Esophagus muscularis mucosa (tissue), 4 donors: ENCODE measurements around the gene PIP5KL1. TPM values are rescaled to one million over a fixed set of nuclear protein-coding genes. Genes with fewer than 3 reads are reported as not detected.

ENCODE experiments used
- DNase-seq: peaks from one replicate; pipeline ENCODE4 v3.0.0-alpha.2; 2017; ENCODE audit errors: extremely low spot score
- H3K27ac ChIP-seq, 4 donors: fragments of 200-600 bp; sonication (generic); replicated peaks in 1 of 4; 1 replicate in 3 of 4; 2 replicates in 1 of 4; pipeline ENCODE4 v1.5.1; 2016 to 2019; ENCODE audit warnings: mild to moderate bottlenecking in 1 of 4
- H3K27me3 ChIP-seq, 4 donors: fragments of 200-600 bp; sonication (generic); one replicate each; pipeline versions ENCODE4 v1.5.1 to v1.6.0; 2016 to 2019
- H3K36me3 ChIP-seq, 4 donors: fragments of 200-600 bp; sonication (generic); one replicate each; pipeline ENCODE4 v1.5.1; 2016 to 2019
- H3K4me1 ChIP-seq, 4 donors: fragments of 200-600 bp; sonication (generic); one replicate each; pipeline ENCODE4 v1.5.1; 2016 to 2019
- H3K4me3 ChIP-seq, 4 donors: fragments of 200-600 bp; sonication (generic); 1 replicate in 2 of 4; 2 replicates in 2 of 4; pipeline ENCODE4 v1.5.1; 2016 to 2019; ENCODE audit warnings: mild to moderate bottlenecking in 4 of 4, moderate library complexity in 1 of 4
- H3K9me3 ChIP-seq, 4 donors: fragments of 200-600 bp; sonication (generic); 1 replicate in 3 of 4; 2 replicates in 1 of 4; pipeline ENCODE4 v1.5.1; 2016 to 2019
- EP300 ChIP-seq: sonication (generic); formaldehyde crosslinking; IDR thresholded peaks from one replicate; pipeline ENCODE4 v1.6.1; 2017; ENCODE audit warnings: antibody characterized with exemption
- POLR2A ChIP-seq: fragments of 450-650 bp; IDR thresholded peaks from one replicate; pipeline ENCODE4 v1.6.1; 2017; ENCODE audit warnings: antibody characterized with exemption, moderate library complexity, mild to moderate bottlenecking, low read depth
- POLR2AphosphoS5 ChIP-seq, 2 donors: sonication (generic); formaldehyde crosslinking; IDR thresholded peaks; one replicate each; pipeline ENCODE4 v1.6.1; 2017; ENCODE audit warnings: antibody characterized with exemption in 2 of 2
- WGBS: methylation state at CpG from one replicate; pipeline ENCODE4 v1.1.5; 2018; 5-methylcytosine and 5-hydroxymethylcytosine counted together
- intact Hi-C: fragments of 100-400 bp; cut with DNase I; formaldehyde crosslinking; loops from one replicate; pipeline ENCODE4 v1.15.1; 2023
- total RNA-seq, 4 donors: library from RNA; depleted of rRNA; stranded (reverse); fragments of >200 nt; gene quantifications; one replicate each; pipeline versions ENCODE4 v1.1.0 to v1.2.1, GENCODE V29; 2016
- TF ChIP-seq, protein P1 (sequence below), 3 experiments: fragments of 200-600 bp in 2 of 3; fragments of 450-650 bp in 1 of 3; sonication (generic) in 2 of 3; IDR thresholded peaks; one replicate each; pipeline ENCODE4 v1.5.1; 2017 to 2019; ENCODE audit warnings: antibody characterized with exemption in 3 of 3, mild to moderate bottlenecking in 2 of 3, moderate library complexity in 1 of 3

PIP5KL1 gene
- total RNA-seq, 4 donors from 2014 or later, result 1.3 to 2.8 (median 2.2) TPM

DNA sequence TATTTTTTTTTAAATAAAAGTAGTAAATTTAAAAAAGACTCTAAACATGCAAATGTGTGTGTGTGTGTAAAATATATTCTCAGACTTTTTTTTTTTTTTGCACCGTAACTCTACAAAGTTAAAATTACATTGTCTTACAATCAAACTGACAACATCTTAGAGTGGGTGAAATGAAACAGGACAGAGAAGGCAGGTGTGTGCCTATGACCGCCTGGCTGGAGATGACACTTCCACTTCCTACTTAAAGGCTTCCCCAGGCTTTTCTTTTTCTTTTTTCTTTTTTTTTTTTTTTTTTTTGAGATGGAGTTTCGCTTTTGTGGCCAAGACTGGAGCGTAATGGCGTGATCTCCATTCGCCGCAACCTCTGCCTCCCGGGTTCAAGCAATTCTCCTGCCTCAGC, 50.4 kb downstream of the PIP5KL1 start:
- H3K27me3 ChIP-seq, result no peaks in the 10 kb centered on the region
- H3K36me3 ChIP-seq, result peaks cover 0 to 16% (median 7%) of the 10 kb centered on the region in 4 donors
- H3K9me3 ChIP-seq, result no peaks in the 10 kb centered on the region
- no peak overlapping the region for H3K27ac ChIP-seq
- TF ChIP-seq POLR2A, result no peak
- TF ChIP-seq, protein P1, sequence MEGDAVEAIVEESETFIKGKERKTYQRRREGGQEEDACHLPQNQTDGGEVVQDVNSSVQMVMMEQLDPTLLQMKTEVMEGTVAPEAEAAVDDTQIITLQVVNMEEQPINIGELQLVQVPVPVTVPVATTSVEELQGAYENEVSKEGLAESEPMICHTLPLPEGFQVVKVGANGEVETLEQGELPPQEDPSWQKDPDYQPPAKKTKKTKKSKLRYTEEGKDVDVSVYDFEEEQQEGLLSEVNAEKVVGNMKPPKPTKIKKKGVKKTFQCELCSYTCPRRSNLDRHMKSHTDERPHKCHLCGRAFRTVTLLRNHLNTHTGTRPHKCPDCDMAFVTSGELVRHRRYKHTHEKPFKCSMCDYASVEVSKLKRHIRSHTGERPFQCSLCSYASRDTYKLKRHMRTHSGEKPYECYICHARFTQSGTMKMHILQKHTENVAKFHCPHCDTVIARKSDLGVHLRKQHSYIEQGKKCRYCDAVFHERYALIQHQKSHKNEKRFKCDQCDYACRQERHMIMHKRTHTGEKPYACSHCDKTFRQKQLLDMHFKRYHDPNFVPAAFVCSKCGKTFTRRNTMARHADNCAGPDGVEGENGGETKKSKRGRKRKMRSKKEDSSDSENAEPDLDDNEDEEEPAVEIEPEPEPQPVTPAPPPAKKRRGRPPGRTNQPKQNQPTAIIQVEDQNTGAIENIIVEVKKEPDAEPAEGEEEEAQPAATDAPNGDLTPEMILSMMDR (IDR thresholded peaks at IDR 0.05), result no peak
- no peak for TF ChIP-seq EP300
- TF ChIP-seq POLR2AphosphoS5 (IDR thresholded peaks at IDR 0.05), result no peak
- no peak overlapping the region for H3K4me3 ChIP-seq
- intact Hi-C loops, result no loop called here
- H3K4me1 ChIP-seq, result peaks cover 30 to 54% (median 43%) of the 10 kb centered on the region in 4 donors
- 79% methylated on average over 8 of the region's 8 CpGs for WGBS
- DNase-seq, result no peak

DNA sequence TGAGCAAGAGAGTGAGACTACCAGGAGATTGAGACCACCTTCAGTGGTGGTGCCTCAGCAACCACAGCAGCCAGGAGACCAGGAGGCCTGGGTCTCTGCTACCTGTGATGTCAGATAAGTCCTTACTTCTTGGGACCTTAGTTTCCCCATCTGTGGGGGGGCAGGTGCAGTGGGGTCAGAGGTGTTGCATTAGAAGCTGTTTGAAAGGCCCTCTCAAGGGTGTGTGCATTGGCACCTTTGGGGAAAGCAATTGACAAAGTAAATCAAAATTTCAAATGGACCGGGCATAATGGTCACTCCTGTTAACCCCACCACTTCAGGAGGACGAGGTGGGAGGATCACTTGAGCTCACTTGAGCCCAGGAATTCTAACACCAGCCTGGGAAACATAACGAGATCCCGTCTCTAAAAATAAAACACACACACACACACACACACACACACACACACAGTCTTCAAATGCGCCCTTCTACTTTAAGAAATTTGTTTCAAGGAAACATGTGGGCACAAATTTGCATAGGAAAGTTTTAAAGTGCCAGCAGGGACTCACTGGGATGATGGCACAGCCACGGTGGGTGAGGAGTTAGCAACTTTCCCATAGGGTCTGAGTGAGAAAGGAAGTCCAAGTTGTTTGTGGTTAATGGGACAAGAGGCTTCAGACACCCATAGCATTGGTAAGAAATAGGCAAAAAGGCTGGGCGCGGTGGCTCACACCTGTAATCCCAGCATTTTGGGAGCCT, 51.8 kb downstream of the PIP5KL1 start:
- Histone ChIP-seq H3K27ac (peak overlapping the region in 2 of 4 donors; percentile 84 to 87), H3K4me1 (peaks cover 37 to 55% (median 48%) of the 10 kb centered on the region in 4 donors), H3K4me3 (no peak overlapping the region), H3K27me3 (no peaks in the 10 kb centered on the region), H3K36me3 (peaks cover 0 to 7% (median 0%) of the 10 kb centered on the region in 4 donors), H3K9me3 (no peaks in the 10 kb centered on the region)
- TF ChIP-seq POLR2A, result no peak
- TF ChIP-seq, protein P1 (IDR thresholded peaks at IDR 0.05), result no peak
- no peak for TF ChIP-seq EP300
- TF ChIP-seq POLR2AphosphoS5 (IDR thresholded peaks at IDR 0.05), result no peak
- DNase-seq, result no peak
- 62% methylated on average over 8 of the region's 8 CpGs for WGBS
- intact Hi-C loops, result no loop called here

DNA sequence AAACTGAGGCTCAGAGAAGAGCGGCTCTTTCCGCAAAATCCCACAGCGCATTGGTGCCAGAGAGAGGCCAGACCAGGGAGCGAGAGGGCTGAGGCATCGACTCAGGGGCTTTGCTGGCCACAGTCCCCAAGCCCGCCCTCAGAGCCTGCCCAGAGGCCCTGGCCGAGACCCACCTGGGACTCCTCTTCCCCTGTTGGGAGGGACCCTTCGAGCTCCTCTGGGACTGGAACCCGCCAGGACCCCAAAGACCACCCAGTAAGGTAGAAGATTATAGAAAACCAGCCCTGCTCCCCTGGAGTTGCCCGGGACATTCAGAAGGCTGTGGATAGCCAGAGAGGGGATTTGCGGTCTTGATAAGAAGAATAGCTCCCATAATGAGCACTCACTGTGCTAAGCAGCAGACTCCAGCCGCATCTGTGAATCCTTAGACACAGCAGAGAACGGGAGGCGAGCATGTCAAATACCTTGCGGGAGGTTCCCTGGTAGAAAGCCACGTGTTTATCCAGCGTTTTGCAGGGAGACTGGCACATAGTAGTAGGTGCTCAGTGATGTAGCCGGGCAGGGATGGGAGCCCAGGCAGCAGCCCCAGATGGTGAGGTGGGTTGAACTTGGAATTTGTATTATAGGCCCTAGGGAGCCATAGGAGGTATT, 52.5 kb downstream of the PIP5KL1 start:
- peaks cover 44 to 62% (median 54%) of the 10 kb centered on the region in 4 donors for H3K4me1 ChIP-seq
- 39% methylated on average over 18 of the region's 18 CpGs for WGBS

DNA sequence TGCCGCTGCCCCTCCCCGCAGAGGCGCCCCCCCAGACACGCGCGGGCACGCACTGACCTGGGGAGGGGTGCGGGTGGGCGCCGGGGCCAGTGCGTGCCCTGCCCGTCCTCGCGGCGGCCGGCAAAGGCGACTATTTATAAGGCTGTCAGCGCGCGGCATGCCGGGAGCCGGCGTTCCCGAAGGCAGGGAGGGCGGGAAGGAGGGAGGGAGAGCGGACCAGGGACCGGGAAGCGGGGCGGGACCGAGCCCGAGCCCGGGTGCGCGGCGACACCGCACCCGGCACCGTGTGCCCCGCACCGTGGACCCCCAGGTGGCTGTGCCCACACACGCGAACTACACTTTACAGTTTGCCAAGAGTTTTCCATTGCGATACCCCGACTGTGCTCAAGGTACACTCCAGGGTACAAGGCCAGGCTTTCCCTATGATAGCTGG, 53.0 kb downstream of the PIP5KL1 start, which contains the start of gene AK1:
Gene AK1 (minus strand): TSS at position 110 of the 433 bp plus-strand sequence. CDS start 3,058 bp downstream, outside the sequence.
- peak; percentile 84 to 90 for TF ChIP-seq POLR2AphosphoS5 (IDR thresholded peaks at IDR 0.05)
- TF ChIP-seq, protein P1 (IDR thresholded peaks at IDR 0.05), result no peak
- Histone ChIP-seq H3K36me3 (peaks cover 0 to 10% (median 8%) of the 10 kb centered on the region in 4 donors), H3K9me3 (no peaks in the 10 kb centered on the region), H3K27me3 (no peaks in the 10 kb centered on the region), H3K27ac (peak within 1 kb of the TSS; percentile 80 to 91 (median 86)), H3K4me1 (peaks cover 46 to 62% (median 56%) of the 10 kb centered on the region in 4 donors), H3K4me3 (peak within 1 kb of the TSS; percentile 67 to 91 (median 76))
- intact Hi-C loops, result no loop called here
- WGBS, result 4% methylated on average over 5 of the region's 44 CpGs
- DNase-seq, result no peak

More for the DNA sequence above, 52.5 kb downstream of the PIP5KL1 start:
- peak overlapping the region; percentile 80 to 91 (median 86) for H3K27ac ChIP-seq
- H3K27me3 ChIP-seq, result no peaks in the 10 kb centered on the region
- H3K4me3 ChIP-seq, result peak overlapping the region; percentile 67 to 91 (median 76)
- peaks cover 0 to 9% (median 3%) of the 10 kb centered on the region in 4 donors for H3K36me3 ChIP-seq
- intact Hi-C loops, result no loop called here
- TF ChIP-seq POLR2A (no peak), POLR2AphosphoS5 (IDR thresholded peaks at IDR 0.05) (no peak), EP300 (no peak)
- TF ChIP-seq, protein P1 (IDR thresholded peaks at IDR 0.05), result no peak
- no peak for DNase-seq
- no peaks in the 10 kb centered on the region for H3K9me3 ChIP-seq
